AG08395 (cell line): Measurements from ENCODE around the gene GH2.

Experiments used
- DNase-seq: peaks from one replicate; pipeline ENCODE4 v3.0.0; 2012; ENCODE audit warnings: mixed read lengths, low spot score

The GH2 gene

DNA sequence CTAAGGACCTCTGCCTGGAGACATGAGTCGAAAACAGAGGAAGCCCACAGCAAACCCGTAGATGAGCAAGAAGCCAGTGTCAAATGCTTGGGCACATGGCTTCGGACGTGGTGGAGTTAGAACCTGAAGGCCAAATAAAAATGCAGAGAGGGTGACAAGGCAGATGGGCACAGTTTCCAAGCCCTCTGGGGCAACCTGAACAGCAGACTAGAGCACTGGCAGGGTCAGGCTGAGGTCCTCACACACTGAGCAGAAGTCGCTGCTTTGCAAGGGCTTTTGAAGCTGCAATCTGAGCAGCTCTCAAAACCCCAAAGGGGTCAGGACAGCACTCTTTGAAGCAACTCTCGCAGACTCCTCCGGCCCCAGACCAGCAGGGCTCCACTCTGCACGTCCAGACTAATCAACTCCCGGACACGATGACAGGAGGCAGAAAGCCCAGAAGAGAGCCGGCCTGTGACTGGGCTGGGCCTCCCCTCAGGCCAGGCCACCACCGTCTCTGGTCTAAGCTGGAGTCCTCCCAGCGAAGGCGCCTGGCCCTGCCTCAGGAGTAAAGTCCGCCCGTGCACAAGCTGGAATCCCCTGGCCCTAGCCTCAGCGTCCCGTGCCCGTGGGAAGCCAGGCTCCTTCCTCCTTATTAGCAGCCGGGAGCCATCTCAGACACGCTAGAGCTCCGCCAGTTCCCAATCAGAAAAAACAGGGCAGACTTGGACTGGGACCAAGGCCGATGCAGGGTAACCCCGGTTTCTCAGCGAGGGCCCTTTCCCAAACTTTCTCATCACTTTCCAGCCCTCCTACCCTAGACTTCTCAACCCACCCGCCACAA, 40.2 kb downstream of the GH2 start:
- DNase-seq, result peak; percentile 9

DNA sequence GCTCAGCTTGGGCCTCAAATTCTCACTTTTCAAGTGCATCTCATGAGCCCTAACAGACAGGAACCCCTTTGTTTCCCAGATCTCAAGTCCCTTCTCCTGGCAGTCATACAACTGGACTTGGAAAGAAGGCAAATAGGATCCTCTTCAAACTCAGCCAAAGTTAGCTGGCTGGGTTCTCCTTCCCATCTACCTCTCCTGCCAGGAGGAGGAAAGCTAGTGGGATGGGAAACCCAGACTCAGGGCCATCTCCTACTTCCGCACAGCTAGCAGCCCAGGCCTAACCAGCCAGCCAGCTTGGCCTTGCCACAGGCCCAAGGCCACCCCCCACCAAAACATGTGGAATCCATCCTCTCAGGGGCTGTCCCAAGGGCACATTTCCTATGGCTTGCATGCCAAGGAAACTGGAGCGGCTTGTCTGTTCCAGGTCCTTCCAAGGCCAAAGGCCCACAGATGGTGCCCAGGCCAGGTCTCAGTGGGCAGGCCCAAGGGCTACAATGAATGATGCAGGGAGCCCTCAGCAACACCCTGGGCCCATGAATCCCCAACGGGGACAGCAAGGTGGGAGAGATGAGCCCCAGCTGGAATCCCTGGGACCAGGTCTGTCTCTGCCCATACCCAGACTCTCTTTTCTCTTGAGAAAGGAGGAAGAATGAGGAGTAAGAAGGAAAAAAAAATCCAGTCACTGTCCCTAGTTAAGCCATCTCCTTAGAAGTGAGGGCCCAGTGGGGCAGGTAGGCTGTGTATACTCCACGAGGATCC, 41.0 kb downstream of the GH2 start:
- no peak for DNase-seq

GRCh38 chr17:63838631-63839171, 43.0 kb downstream of the GH2 start:
- peak; percentile 70 for DNase-seq

DNA sequence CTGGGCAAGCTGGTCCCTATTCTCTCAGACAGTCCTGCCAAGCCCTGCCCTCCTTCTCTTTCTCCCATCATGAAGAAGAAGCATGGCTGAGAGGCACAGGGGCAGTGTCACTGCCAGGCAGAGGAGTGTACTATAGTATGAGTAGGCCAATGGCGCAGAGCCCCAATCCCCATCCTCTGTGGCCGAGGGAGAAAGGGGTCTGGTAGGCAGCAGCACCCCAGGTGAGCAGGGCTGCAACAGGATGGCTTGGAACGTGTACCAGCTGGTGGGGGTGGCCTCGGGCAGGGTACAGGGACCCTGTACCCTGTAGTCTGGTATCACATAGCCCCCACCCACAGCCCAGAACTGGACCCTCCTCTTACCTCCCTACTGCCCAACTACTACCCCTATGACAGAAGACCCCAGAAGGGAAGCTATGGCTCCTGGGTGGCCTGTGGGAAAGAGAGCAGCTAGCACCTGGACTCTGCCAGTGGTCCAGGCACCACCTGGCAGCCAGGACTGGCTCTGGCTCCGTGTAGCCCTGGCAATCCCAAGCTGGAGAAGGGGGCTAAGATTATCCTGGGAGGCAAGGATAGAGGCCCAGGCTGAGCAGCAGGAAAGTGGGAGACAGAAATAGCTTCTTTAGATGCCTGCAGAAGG, 43.7 kb downstream of the GH2 start:
- DNase-seq, result no peak

DNA sequence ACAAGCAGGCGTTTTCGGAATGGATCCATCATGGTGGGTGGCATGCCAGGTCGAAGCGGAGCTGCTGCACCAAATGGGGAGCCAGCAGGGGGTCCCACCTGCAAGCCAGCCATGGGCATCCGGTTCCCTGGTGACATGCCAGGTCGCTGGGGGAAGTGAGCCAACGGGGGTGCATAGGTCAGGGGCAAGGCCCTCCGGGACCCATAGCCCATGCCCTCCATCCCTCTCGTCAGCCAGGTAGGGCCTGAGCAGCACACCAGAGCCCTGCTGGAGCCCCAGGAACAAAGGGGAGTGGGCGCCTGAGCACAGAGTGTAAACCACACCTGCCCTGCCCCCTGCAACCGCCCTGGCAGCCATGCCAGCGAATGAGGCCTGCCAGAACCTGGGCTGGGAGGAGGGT, 44.3 kb downstream of the GH2 start:
- DNase-seq, result no peak

- DNase-seq, result no peak
Observed at GRCh38 chr17:63836811-63837210, 44.9 kb downstream of the GH2 start.

- no peak for DNase-seq
Observed at GRCh38 chr17:63835167-63835720, 46.5 kb downstream of the GH2 start.

DNA sequence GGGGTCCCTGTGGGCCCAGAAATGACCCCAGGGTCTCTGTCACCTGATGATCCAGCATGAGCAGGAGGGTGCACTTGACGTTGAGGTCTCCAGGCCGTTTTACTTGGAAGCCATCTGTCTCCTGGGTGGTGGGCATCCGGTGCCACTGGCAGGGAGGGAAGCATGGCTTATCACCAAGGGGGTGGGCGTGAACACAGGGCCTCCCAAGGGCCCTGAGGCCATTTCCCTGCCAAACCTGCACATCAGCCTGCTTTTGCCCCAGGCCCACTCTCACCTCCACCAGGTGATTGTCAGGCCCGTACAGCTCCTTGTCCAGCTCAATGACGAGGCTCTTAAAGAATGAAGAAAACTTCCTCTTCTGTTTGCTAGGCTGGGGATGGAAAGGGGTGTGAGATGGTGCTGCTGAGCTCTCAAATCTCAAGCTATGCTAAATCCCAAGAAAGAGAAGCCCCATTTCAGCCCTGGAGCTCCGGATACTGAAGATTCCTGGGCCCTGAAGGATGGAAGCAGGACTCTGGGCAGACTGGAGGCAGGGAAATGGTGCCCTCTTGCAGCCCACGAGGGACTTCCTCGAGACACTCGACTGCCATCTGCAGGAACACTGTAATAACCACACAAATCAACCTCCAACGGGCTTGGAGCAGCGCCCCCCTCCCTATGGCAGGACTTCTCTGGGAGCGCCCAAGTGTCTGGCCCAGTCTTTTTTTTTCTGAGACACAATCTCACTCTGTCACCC, 47.1 kb downstream of the GH2 start:
- peak; percentile 77 for DNase-seq

DNA sequence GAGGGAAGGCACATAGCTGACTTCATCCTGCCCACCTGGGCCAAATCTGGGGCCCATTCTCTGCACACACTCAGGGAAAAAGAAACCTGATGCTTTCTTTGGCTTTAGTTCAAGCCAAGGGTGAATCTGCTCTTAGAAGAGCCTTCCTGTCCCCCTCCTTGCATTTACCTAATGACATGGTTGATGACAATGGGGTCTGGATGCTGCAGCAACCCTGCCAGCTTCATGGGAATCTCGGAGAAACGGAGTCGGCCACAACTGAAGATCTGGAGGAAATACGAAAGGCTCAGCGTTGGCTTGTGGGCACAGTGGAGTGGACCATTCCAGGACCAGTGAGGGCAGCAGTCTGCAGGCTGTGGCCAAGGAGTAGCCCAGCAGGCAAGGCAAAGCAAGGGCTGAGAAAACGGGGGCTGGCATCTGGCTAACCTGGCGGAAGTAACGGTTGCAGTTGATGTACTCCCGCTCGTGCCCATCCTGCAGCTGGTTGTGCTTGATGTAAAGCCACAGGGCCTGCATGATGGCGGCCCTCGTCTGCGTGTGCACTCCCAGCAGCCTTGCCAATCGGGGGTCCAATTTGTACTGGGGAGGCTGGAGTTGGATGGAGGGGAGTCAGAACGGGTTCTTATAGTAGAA, 47.9 kb downstream of the GH2 start:
- DNase-seq, result no peak

DNA sequence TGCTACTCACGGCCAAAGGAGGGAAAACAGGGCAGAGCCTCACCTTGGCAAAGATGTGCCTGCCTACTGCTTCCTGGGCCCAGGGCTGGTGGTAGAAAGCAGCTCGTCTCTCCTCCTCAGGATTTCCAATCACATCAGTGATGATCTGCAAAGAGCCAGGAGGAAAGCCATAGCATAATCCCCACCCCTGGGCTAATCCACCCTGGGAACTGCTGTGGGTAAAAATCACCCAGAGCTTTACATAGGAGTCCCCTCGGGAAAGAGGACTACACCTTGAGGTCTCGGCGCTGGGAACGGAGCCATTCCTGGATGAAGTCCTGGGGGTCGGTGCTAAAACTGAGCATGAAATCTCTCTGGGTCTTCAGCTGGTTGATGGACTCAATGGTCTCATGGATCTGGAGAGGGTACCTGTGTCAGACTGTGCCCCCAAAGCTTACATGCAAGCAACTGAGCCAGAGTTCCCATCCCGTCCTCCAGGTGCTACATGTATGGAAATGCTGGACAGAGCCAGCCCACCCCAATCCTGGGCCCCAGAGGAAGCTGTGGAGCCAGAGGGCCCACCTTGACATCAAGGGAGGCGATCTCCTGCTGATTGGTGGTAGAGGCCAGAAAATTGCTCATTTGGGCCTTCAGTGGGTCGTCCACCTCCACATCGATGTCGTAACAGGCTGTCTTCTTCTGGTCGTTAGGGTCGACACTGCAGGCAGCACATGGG, 48.6 kb downstream of the GH2 start:
- no peak for DNase-seq

DNA sequence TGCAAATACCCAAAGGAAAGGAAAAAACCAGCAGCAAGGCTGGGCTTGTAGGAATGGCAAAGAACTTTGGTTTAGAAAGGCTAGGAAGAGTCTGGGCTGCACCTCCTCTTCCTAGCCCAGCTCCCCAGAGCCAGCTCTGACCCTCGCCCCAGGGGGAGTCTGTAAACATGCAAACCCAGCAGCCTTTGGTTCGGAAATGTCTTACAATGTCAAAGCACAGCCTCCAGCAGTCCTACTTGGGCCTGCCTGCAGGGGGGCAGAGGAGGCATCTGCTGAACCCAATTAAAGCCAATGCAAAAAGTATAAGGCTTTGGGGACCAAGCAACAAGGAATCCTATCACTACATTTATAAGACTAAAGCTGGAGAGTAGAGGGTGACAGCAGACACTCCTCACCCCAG, 49.3 kb downstream of the GH2 start:
- no peak for DNase-seq

DNA sequence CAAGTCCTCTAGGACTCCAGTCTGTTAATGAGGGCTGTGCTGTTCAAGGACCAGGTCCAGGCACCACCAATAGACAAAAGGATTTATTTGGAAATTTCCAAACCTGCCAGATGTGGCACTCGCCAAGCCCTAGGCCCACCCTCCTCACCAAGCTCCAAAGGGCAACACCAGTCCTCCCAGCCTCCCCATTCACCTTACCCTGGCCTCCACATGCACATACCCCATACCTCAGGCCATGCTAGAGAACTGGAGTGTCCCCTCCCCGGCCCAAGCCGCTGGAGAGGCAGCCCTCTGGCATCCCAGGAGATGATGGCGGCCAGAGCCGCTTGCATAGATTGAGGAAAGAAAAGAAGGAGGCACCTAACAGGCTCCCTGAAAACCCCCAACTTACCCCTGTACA, 49.7 kb downstream of the GH2 start:
- DNase-seq, result no peak

DNA sequence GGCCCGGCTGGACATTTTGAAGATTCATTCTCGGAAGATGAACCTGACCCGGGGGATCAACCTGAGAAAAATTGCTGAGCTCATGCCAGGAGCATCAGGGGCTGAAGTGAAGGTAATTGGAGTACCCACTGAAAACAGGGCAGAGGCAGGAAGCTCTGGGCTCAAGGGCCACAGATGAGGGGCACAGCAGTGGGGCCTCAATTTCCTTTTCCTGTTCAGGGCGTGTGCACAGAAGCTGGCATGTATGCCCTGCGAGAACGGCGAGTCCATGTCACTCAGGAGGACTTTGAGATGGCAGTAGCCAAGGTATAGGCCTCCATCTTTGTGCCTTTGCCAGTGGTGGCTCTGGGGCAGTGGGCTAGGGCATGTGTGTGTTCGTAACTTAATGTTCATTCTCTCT, 50.2 kb downstream of the GH2 start:
- DNase-seq, result no peak

DNA sequence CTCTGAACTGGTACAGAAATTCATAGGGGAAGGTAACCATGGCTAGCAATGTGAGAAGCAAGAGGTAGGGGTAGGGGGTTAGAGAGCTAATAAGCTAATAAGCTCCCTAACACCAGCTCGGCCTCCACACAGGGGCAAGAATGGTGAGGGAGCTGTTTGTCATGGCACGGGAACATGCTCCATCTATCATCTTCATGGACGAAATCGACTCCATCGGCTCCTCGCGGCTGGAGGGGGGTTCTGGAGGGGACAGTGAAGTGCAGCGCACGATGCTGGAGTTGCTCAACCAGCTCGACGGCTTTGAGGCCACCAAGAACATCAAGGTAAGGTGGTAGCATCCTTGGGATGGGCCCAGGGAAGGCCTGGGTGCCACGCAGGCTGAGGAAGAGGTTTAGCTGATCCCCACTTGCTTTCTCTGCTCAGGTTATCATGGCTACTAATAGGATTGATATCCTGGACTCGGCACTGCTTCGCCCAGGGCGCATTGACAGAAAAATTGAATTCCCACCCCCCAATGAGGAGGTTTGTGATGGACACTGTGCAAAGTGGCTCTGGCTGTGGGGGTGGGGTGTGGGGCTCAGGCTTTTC, 50.7 kb downstream of the GH2 start:
- no peak for DNase-seq

- no peak for DNase-seq
Observed at GRCh38 chr17:63830278-63830677, 51.5 kb downstream of the GH2 start.
